Hepatocyte (in vitro differentiated cells): ENCODE data around the gene NCOA6. TPM values are rescaled to one million over a fixed set of nuclear protein-coding genes. Genes with fewer than 3 reads are reported as not detected.

ENCODE experiments used
- DNase-seq: peaks from one replicate; pipeline ENCODE4 v3.0.0-alpha.2; 2016; ENCODE audit warnings: low spot score
- H2AFZ ChIP-seq: fragments of 200-600 bp; sonication (generic); 2 replicates; pipeline ENCODE4 v1.6.0; 2016; ENCODE audit warnings: antibody characterized with exemption, mild to moderate bottlenecking
- H3K27ac ChIP-seq: fragments of 200-600 bp; sonication (generic); 2 replicates; pipeline ENCODE4 v1.5.1; 2016; ENCODE audit warnings: mild to moderate bottlenecking
- H3K27me3 ChIP-seq: fragments of 200-600 bp; sonication (generic); 2 replicates; pipeline ENCODE4 v1.6.1; 2016
- H3K36me3 ChIP-seq: fragments of 200-600 bp; sonication (generic); replicated peaks from 2 replicates; pipeline ENCODE4 v1.5.1; 2016; ENCODE audit warnings: low read depth; ENCODE audit not compliant: insufficient read depth
- H3K4me1 ChIP-seq: fragments of 200-600 bp; sonication (generic); 2 replicates; pipeline ENCODE4 v1.5.1; 2016; ENCODE audit warnings: mild to moderate bottlenecking, moderate library complexity; ENCODE audit not compliant: insufficient read depth
- H3K4me2 ChIP-seq: fragments of 200-600 bp; sonication (generic); 2 replicates; pipeline ENCODE4 v1.6.0; 2016
- H3K4me3 ChIP-seq: fragments of 200-600 bp; sonication (generic); 2 replicates; pipeline ENCODE4 v1.5.1; 2016; ENCODE audit warnings: mild to moderate bottlenecking
- H3K79me2 ChIP-seq: fragments of 200-600 bp; sonication (generic); 2 replicates; pipeline ENCODE4 v1.6.0; 2017; ENCODE audit warnings: mild to moderate bottlenecking
- H3K9me2 ChIP-seq: fragments of 200-600 bp; sonication (generic); replicated peaks from 2 replicates; pipeline ENCODE4 v1.6.0; 2017; ENCODE audit warnings: mild to moderate bottlenecking; ENCODE audit not compliant: insufficient read depth
- H3K9me3 ChIP-seq: fragments of 200-600 bp; sonication (generic); 2 replicates; pipeline ENCODE4 v1.5.1; 2016; ENCODE audit warnings: low read depth, mild to moderate bottlenecking
- H4K20me1 ChIP-seq: fragments of 200-600 bp; sonication (generic); 2 replicates; pipeline ENCODE4 v1.6.0; 2016; ENCODE audit warnings: mild to moderate bottlenecking; ENCODE audit not compliant: insufficient read depth, poor library complexity, severe bottlenecking
- EZH2 ChIP-seq: fragments of 200-600 bp; sonication (generic); IDR thresholded peaks from 2 replicates; pipeline ENCODE4 v1.6.1; 2016; ENCODE audit warnings: antibody characterized with exemption, mild to moderate bottlenecking, borderline replicate concordance
- EZH2phosphoT487 ChIP-seq: fragments of 200-600 bp; sonication (generic); IDR thresholded peaks from one replicate; pipeline ENCODE4 v1.6.1; 2018; ENCODE audit warnings: antibody characterized with exemption, mild to moderate bottlenecking, low read depth, moderate library complexity; ENCODE audit not compliant: unreplicated experiment, severe bottlenecking
- WGBS: methylation state at CpG from one replicate; pipeline ENCODE4 v1.1.6; 2016; ENCODE audit warnings: low lambda C conversion rate; ENCODE audit errors: missing lambda C conversion rate; 5-methylcytosine and 5-hydroxymethylcytosine counted together
- polyA plus RNA-seq: library from polyadenylated mRNA; unstranded; fragments of >200 nt; fragmentation: Nextera tagmentation; extraction: Ambion mirVana; gene quantifications from 2 replicates; pipeline ENCODE4 v1.2.1, GENCODE V29; 2016
- total RNA-seq: library from RNA; depleted of rRNA; stranded (reverse); fragments of >200 nt; gene quantifications from 2 replicates; pipeline ENCODE4 v1.2.3, GENCODE V29; 2014
- TF ChIP-seq, protein P1 (sequence below): fragments of 200-600 bp; sonication (generic); IDR thresholded peaks from 2 replicates; pipeline ENCODE4 v1.5.1; 2016; ENCODE audit warnings: antibody characterized with exemption, mild to moderate bottlenecking; ENCODE audit not compliant: poor library complexity

Gene NCOA6
- total and polyA plus RNA-seq, 2 experiments from 2014 or later = 11.6 to 23.5 TPM

GRCh38 chr20:34711813-34712430 lies 113.5 kb downstream of the NCOA6 start:
- WGBS = 90% methylated on average over 3 of the region's 3 CpGs
- peaks cover 8% of the 10 kb centered on the region for H4K20me1 ChIP-seq
- no peaks in the 10 kb centered on the region for H3K9me2 ChIP-seq
- TF ChIP-seq EZH2phosphoT487 (no peak), EZH2 (no peak)
- TF ChIP-seq, protein P1, sequence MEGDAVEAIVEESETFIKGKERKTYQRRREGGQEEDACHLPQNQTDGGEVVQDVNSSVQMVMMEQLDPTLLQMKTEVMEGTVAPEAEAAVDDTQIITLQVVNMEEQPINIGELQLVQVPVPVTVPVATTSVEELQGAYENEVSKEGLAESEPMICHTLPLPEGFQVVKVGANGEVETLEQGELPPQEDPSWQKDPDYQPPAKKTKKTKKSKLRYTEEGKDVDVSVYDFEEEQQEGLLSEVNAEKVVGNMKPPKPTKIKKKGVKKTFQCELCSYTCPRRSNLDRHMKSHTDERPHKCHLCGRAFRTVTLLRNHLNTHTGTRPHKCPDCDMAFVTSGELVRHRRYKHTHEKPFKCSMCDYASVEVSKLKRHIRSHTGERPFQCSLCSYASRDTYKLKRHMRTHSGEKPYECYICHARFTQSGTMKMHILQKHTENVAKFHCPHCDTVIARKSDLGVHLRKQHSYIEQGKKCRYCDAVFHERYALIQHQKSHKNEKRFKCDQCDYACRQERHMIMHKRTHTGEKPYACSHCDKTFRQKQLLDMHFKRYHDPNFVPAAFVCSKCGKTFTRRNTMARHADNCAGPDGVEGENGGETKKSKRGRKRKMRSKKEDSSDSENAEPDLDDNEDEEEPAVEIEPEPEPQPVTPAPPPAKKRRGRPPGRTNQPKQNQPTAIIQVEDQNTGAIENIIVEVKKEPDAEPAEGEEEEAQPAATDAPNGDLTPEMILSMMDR = no peak
- H3K4me2 ChIP-seq = no peak overlapping the region
- no peaks in the 10 kb centered on the region for H3K9me3 ChIP-seq
- H3K79me2 ChIP-seq = no peaks in the 10 kb centered on the region
- peaks cover 17% of the 10 kb centered on the region for H3K4me1 ChIP-seq
- H3K36me3 ChIP-seq = no peaks in the 10 kb centered on the region
- no peaks in the 10 kb centered on the region for H3K27me3 ChIP-seq
- no peak overlapping the region for H2AFZ ChIP-seq
- H3K27ac ChIP-seq = no peak overlapping the region
- no peak for DNase-seq
- no peak overlapping the region for H3K4me3 ChIP-seq

DNA sequence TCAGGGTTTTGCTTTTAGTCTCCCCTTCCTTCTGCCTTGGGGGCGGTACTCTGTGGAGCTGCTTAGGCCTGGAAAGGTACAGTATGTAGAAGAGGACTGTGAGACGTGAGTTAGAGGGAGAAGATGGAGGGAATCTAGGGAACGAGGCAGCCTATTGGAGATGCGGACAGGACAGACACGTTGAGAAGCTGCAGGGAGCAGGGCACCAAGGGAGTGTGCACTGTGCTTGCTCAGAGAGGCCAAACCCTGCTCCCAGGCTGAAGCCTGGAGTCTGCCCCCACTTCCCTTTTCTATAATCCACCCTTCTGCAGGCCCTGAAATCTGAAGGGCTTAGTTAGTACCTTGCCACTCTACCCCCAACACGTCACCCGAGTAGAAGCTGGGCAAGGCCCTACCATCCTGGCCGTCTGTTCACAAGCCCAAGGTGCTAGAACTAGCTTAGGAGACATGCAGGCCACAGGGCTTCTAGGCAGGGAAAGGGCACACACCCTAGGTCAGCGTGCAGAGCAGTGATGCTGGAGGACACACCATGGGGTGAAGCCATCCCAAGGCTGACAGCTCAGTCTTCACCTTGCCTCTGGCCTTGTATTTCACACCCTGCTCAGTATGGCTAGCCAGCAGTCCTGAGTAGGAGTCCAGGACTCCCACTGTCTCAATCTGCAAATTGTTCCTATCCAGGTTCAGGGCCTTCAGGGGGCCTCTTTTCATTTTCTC lies 114.4 kb downstream of the NCOA6 start:
- TF ChIP-seq EZH2phosphoT487 (no peak), EZH2 (no peak)
- TF ChIP-seq, protein P1 = no peak
- no peaks in the 10 kb centered on the region for H3K79me2 ChIP-seq
- no peak overlapping the region for H3K4me3 ChIP-seq
- H3K36me3 ChIP-seq = no peaks in the 10 kb centered on the region
- peaks cover 17% of the 10 kb centered on the region for H3K4me1 ChIP-seq
- H3K4me2 ChIP-seq = peak overlapping the region; percentile 92
- H3K9me3 ChIP-seq = no peaks in the 10 kb centered on the region
- no peaks in the 10 kb centered on the region for H3K27me3 ChIP-seq
- H3K27ac ChIP-seq = no peak overlapping the region
- DNase-seq = no peak
- no peaks in the 10 kb centered on the region for H3K9me2 ChIP-seq
- H4K20me1 ChIP-seq = peaks cover 8% of the 10 kb centered on the region
- WGBS = 87% methylated on average over 9 of the region's 9 CpGs
- no peak overlapping the region for H2AFZ ChIP-seq

DNA sequence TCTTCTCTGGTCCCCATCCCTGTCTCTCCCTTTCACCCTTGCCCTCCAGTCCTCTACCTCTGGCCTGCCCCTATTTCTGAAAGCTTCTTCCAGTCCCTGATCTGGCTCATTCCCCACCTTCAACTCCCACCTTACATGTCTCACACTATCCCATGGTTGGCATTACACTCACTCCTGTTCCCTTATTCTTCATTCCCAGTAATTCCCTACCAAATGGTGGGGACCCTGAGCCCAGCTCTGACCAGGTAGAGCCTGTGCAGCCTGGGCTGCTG lies 114.9 kb downstream of the NCOA6 start:
- H4K20me1 ChIP-seq = peaks cover 8% of the 10 kb centered on the region
- H3K27me3 ChIP-seq = no peaks in the 10 kb centered on the region
- H3K36me3 ChIP-seq = no peaks in the 10 kb centered on the region
- no peaks in the 10 kb centered on the region for H3K9me3 ChIP-seq
- H3K4me3 ChIP-seq = no peak overlapping the region
- peaks cover 17% of the 10 kb centered on the region for H3K4me1 ChIP-seq
- no peak overlapping the region for H3K27ac ChIP-seq
- no peaks in the 10 kb centered on the region for H3K9me2 ChIP-seq
- H3K79me2 ChIP-seq = no peaks in the 10 kb centered on the region
- peak overlapping the region; percentile 92 for H3K4me2 ChIP-seq
- H2AFZ ChIP-seq = no peak overlapping the region
- TF ChIP-seq EZH2 (no peak), EZH2phosphoT487 (no peak)
- TF ChIP-seq, protein P1 = no peak
- no peak for DNase-seq
